NCI-H2107 treated with DMSO at 0.1 percent for 48 hours (cell line): ENCODE results near the gene SNED1.

Experiments
- DNase-seq: peaks from one replicate; lab custom pipeline; 2025; ENCODE audit not compliant: unreplicated experiment; lab: John Stamatoyannopoulos, UW

Gene SNED1

DNA sequence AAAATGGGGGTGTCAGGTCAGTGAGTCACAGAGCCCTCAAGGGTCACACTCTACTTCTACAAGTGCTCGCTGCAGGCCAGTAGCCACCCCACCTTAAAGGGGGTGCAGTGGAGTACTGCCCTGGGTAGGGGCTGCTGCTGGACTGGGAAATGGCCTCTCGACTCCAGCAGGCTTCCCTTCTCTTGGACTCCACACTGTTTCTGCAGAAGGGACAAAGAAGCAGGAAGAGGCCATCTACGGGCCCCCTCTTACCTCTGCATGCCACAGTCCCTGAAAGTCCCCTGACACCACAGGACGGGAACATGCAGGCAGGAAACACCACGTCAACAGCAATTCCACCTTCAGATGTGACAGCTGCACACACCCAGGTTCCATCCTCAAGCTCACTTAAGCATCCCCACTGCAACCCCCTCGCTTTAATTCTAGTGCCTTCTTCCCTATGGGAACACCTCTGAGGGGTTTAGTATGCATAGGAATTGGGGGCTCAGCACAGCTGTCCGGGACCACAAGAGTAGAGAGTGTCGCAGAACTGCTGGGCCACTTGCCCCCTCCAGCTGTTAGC is 22.3 kb downstream of the SNED1 start:
- DNase-seq, result no peak

DNA sequence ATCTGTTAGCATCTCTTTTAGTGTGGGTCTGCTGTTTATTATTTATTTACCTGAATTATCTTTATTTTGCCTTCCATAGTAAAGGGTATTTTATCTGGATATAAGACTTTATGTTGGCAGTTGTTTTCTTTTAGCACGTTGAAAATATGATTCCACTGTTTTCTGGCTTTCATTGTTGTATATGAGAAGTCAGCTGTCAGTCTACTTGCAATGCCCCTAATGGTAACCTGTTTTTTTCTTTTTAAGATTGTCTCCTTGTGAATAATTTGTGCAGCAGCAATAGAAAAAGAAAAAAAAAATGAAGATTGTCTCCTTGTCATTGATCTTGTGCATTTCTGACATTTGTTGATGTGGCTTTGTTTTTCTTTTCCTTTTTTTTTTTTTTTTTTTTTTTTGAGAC is 27.2 kb downstream of the SNED1 start:
- DNase-seq, result no peak

DNA sequence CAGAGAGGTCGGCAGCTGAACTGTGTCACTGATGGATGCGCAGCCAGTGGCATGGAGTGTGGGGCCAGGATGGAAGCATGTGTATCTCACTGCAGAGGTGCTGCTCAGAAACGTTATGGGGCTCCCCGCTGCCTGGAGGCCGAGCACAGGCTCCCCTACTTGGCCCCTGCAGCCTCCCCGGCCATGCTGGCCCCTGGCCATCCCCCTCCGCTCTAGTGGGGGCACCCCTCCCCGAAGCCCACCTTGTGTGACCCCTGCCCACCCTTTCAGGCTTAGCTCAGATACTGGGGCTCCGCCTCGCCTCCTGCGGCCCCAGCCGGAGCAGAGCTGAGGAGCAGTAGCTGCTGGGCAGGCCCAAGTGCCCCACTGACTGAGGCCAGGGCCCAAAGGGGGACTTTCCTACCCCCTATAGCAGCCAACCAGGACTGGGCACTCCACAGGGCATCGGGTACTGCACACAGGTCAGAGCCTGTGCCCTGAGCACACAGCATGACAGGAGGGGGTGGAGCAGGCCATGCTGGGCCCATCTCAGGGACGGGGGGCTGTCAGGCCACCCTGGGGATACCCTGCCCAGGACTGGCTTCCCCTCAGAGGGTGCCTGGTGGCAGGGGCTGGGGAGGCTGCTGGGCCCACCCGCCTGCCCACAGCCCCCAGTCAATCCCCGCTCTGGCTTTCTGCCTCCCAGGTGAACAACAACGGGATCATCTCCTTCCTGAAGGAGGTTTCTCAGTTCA is 31.3 kb downstream of the SNED1 start:
- no peak for DNase-seq

DNA sequence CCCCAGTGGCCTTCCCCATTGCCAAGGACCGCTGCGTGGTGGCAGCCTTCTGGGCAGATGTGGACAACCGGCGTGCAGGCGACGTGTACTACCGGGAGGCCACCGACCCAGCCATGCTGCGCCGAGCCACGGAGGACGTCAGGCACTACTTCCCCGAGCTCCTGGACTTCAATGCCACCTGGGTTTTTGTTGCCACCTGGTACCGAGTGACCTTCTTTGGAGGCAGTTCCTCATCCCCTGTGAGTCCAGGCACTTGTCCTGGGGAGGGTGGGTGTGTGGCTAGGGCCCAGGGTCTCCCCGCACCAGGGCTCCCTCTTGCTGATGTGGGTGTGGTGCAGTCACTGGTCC is 31.9 kb downstream of the SNED1 start:
- DNase-seq, result no peak

DNA sequence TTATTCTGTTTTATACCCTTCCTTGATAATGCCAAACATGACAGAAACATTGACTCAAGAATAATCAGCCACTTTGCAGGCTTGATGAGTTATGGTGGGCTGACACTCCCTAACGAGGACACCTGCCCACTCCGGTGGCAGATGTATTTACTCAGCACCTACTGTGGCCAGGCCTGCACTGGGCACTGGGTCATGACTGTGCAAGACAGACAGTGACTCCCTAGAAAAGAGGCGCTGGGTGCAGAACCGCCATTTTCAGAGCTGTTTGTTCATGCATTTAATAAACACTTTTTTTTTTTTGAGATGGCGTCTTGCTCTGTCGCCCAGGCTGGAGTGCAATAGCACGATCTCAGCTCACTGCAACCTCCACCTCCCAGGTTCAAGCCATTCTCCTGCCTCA is 32.5 kb downstream of the SNED1 start:
- DNase-seq, result no peak

DNA sequence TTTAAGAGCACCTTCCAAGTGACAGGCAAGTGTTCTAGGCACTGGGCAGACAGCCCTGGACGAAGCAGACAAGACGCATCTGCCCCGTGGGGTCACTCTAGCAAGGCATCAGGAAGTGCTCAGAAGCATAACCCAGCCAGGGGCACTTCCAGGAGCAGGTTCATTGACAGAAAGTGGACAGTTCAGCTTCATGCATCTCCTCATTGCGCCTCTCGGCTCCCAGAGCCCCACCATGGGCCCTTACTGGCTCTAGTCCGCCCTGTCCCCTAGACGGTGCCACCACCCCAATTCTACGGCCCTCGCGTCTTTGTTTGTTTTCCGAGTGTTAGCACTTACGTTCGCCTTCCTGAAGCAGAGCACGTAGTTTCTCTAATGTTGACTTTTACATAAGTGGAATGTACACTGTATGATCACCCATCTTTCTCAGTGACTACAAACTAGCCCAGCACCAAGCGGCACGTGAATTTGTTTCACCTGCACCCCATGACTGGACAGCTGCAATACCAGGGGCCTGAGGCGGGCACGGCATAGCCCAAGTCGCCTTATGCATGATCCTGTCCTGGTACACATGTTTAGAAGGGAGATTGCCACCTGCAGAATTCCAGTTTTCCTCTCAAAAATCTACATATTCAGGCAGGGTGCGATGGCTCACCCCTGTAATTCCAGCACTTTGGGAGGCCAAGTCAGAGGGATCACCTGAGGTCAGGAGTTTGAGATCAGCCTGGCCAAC is 33.2 kb downstream of the SNED1 start:
- no peak for DNase-seq

DNA sequence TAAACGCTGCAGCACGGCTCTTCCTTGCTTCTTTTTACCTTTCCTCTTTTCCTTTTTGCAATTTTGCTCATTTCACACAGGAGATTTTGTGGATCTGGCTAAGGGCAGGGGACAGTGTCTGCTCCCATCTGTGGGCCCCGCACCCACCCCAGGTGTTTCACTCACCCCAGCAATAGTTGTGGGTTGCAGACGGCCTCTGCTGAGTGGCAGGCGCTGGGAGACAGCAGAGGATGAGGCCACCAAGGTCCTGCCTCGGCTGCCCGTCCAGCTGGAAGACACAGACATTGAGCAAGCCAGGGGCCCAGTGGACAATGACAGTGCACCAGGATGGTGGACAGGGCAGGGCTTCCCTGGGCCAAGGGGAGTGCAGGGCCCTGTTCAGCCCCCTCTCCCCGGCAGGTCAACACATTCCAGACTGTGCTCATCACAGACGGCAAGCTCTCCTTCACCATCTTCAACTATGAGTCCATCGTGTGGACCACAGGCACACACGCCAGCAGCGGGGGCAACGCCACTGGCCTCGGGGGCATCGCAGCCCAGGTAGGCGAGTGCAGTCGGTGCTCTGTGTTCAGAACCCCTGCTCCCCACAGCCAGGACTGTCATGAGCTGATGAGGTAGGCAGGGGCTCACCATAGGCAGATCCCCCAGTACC is 35.0 kb downstream of the SNED1 start:
- DNase-seq, result no peak

DNA sequence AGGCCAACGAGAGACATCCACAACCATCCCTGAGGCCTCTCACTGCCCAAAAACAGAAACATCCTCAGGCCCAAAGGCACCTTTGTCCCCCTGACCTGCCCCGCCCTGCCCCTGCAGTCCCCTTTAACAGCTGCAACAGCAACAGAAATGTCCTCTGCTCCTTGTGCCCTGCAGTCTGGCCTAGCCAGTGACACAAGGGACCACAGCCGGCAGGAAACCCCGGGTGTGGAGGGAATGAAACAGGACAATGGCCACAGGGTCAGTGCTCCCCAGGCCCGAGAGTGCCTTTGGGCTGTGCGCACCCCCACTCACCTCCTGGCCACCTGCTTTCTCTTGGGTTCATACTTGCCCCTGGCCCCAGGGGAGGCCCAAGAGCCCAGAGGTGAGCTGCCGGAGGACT is 35.6 kb downstream of the SNED1 start:
- DNase-seq, result no peak

DNA sequence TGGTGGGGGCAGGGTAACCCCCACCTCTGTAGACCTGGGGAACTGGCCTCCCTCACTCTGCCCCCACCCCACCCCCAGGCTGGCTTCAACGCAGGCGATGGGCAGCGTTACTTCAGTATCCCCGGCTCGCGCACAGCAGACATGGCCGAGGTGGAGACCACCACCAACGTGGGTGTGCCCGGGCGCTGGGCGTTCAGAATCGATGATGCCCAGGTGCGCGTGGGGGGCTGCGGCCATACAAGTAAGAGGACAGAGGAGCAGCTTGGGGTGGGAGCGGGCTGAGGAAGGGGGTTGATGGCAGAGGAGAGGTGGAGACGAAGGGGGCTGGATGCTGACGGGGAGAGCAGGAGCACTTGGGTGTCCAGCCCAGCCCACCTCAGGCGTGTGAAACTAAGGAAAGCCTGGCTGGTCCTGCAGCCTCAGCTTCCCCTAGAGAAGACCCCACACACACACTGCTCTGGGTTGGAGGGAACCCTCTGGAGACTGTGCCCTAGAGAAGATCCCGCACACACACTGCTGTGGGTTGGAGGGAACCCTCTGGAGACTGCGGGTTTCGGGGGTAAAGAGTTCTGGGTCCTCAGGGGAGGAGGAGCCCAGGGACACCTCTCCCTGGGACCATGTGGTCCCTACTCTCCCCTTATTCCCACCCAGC is 36.2 kb downstream of the SNED1 start:
- no peak for DNase-seq

DNA sequence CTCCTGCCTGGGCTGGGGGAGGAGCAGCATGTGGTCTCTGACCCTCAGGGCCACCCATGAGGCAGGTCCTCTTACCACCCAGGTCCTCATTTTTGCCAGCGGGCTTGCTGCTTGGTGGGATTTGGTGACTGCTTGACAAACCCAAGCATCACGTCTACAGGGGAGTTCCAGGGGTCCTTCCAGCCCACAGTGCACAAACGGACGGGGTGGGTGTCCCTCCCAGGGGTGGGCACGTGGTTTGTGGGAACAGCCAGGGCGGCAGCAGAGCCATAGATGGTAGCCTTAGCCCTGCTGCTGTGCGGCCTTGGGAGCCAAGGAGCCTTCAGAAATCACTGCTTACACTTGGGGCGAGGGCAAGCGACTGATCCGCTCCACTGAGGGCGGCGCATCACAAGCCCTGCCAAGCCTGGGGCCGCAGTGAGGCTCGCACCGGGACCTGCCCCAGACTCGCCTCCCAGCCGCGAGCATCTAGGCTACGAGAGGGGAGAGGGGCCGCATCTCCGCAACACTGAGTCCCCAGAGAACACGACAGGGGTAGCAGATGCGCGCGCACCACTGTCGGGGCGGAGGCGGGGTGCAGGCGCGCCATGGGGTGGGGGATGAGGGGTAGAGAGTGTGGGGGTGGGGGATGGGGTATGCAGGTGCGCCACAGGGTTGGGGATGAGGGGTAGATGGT is 36.9 kb downstream of the SNED1 start:
- no peak for DNase-seq

DNA sequence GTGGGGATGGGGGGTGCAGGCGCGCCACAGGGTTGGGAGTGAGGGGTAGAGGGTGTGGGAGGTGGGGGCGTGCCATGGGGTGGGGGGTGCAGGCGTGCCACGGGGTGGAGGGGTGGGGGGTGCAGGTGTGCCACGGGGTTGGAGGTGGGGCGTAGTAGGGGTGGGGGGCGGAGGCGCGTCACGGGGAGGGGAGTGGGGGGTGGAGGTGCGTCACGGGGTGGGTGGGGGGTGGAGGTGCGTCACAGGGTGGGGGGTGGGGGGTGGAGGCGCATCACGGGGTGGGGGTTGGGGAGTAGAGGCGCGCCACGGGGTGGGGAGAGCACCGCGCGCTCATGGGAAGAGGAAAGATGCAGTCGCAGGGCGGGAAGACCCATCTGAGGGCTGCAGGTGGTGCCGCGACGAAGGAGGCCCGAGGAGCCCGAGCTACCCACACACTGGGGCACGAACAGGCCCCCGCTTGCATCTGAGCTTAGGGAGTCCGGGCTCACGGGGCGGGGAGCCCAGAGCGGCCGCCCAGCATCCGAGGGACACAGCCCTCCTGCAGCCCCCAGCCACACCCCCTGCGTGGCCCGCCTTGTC is 37.5 kb downstream of the SNED1 start:
- no peak for DNase-seq

DNA sequence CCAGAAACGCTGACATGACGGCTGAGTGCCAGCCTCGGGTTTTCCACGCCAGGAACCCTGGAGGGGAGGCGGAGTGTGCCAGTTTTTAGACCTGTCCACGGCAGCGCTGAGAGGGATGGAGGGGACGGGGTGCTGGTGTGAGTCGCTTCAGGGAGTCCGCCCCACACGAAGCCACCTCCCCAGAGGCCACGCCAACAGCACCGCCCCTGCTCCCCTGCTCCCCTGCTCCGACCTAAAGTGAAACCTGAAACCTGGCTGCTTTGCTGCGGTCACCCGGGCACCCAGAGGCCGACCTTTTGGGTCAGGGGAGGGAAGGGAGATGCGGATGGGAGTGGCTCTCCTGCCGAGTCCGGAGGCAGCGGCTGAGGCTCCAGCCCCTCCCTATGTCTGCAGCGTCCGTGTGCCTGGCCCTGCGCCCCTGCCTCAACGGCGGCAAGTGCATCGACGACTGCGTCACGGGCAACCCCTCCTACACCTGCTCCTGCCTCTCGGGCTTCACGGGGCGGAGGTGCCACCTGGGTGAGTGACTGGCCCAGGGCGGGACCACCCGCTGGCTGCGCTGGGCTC is 38.1 kb downstream of the SNED1 start:
- DNase-seq, result peak; percentile 15

DNA sequence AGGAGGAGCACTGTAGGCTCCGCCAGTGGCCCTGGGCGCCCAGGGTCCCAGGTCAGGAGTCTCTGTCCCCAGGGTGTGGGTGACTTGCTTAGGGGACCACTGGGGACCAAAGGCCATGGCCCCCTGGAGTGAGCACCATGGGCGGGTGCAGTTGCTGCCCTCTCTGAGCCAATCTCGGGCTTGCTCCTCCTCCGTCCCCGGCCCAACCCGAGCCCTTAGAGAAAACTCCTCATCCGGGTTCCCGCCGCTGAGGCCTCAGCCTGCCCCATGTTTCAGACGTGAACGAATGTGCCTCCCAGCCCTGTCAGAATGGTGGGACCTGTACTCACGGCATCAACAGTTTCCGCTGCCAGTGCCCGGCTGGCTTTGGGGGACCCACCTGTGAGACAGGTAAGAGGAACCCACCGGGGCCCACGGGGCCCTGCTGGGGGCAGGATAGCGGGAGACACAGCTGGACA is 38.6 kb downstream of the SNED1 start:
- DNase-seq, result no peak

DNA sequence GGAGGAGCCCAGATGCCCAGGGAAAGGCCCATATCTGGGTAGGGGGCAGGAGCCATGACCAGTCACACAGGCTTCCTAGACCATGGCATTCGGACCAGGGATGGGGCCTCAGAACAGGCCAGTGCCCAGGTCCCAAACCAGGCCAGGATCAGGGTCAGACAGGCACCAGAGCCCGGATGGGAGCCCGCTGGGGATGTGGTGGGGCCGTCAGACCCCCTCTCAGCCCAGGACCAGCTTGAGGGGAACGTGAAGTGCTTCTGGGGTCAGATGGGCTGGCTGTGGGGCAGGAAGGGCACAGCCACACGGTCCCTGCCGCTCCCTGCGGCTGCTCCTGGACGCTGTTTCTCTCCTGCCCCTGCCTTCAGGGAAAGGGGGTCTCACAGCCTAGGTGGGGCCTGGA is 39.1 kb downstream of the SNED1 start:
- no peak for DNase-seq

DNA sequence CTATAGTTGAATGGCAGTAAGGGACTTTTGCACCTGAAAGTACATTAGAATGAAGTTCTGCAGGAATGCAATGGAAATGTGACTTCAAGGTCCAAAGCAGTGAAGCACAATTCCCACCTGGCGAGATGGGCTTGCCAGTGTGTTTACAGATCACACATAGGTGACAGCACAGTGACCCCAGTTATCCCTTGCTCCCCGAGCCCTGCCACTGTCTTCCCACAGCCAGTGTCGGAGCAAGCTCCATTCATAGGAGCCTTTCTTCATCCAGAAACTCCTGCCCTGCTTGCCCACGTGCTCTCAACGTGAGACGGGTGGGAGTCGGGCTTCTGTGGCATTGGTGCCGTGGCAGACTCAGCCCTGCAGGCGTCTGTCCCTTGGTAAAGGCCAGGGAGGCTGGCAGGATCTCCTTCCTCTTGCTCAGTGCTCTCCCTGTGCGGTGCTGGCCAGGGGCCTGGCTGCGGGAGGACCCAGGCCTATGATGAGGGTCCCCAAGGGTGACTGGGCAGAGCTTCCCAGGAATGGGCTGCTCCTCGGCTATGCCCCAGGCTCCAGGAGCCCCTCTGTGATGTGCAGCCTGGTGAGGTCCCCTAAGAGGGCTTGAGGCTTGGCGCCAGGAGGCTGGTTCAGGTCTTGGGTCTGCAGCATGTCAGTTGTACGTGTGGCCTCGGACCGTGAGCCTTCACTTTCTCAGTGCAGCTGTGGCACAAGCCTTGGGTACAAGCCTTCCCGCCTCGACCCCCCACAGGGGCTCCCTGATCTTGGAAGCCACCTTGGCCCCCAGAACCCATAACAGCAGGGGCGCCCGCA is 40.2 kb downstream of the SNED1 start:
- DNase-seq, result no peak

DNA sequence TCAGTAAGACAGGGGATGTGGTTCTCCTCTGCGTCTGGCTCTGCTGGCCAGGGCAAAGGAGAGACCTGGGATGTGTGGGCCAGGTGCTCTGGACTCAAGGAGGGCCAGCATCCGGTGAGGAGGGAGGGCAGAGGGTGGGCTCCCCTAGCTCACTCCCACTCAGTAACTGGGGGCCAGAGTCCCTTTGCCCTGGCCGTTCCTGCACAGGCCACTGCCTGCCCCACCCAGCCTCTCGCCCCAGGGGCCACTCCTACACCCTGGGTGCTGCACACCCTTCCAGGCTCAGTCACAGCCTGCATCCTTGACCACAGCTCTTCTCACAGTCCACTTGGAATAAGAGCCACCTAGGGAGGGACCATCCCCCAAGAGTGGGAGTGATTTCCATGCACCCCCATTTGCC is 41.0 kb downstream of the SNED1 start:
- no peak for DNase-seq

DNA sequence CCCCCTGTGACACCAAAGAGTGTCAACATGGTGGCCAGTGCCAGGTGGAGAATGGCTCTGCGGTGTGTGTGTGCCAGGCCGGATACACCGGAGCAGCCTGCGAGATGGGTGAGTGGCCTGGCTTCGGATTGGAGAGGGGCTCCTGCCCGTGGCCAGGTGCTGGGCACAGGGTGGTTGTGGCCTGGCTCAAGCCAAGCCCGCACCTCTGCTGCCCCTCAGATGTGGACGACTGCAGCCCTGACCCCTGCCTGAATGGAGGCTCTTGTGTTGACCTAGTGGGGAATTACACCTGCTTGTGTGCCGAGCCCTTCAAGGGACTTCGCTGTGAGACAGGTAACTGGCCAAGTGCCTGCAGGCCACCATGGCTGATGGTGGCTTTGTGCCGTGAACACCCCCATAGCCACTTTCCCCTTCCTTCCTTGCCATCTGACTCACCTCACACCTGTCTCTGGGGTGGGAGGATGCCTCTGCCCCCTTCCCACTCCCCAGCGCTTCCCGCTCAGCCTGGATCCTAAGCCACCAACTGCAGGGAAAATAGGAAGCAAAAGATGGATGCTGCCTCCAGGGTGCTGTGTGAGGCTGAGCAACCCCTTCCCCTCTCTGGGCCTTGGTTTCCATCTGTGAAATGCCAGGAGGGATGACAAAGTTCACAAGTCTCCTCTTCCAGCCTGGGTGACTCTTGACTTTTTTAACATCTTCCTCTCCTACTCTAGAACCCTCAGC is 41.8 kb downstream of the SNED1 start:
- DNase-seq, result no peak

DNA sequence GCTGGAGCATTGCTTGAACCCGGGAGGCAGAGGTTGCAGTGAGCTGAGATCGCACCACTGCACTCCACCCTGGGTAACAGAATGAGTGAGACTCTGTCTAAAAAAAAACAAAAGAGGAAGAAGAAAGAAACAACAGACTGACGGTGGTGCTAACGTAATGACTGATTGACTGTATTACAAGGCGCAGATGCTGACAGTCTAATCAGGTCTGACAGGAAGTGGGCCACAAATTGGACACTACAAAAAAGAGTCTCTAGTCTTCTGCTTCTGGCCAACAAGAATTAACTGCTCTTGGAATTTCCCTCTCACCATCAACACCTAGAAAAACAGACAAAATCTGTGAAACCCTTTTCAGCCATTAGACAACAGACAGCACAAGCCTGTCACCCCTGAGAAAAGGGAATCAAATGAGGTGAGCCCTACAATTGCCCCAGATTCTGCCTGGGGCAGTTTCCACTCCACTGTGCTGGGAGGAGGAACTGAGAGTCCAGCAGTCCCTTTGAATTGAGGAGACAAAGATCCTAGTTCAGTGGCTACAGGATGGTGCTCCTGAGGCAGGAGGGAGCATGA is 43.3 kb downstream of the SNED1 start:
- DNase-seq, result no peak
